Heart left ventricle (tissue), 16 donors: ENCODE measurements around the gene BICDL1. TPM values are rescaled to one million over a fixed set of nuclear protein-coding genes. Genes with fewer than 3 reads are reported as not detected.

Experiments
- ATAC-seq, 4 donors: fragments of 200-7000 bp; cut with Tn5 transposase; one replicate each; pipeline ENCODE4 v1.9.1; 2020 to 2022; ENCODE audit warnings: moderate library complexity in 4 of 4, mild to moderate bottlenecking in 3 of 4, moderate number of reproducible peaks in 1 of 4
- DNase-seq, 5 donors: peaks; one replicate each; pipeline ENCODE4 v3.0.0-alpha.2; 2020
- H3K27ac ChIP-seq, 12 donors: fragments of 200-600 bp; sonication (generic) in 4 of 12; one replicate each; pipeline versions ENCODE4 v1.5.0 to v1.8.0; 2016 to 2022; ENCODE audit warnings: mild to moderate bottlenecking in 2 of 12
- H3K27me3 ChIP-seq, 9 donors: fragments of 200-600 bp; sonication (generic) in 2 of 9; one replicate each; pipeline versions ENCODE4 v1.5.1 to v1.8.0; 2016 to 2022; ENCODE audit warnings: mild to moderate bottlenecking in 3 of 9
- H3K36me3 ChIP-seq, 9 donors: fragments of 200-600 bp; sonication (generic) in 2 of 9; one replicate each; pipeline versions ENCODE4 v1.5.0 to v1.8.0; 2018 to 2022; ENCODE audit warnings: mild to moderate bottlenecking in 2 of 9
- H3K4me1 ChIP-seq, 12 donors: fragments of 200-600 bp; sonication (generic) in 4 of 12; one replicate each; pipeline versions ENCODE4 v1.5.0 to v1.8.0; 2016 to 2022; ENCODE audit warnings: mild to moderate bottlenecking in 3 of 12
- H3K4me3 ChIP-seq, 12 donors: fragments of 200-600 bp; sonication (generic) in 4 of 12; one replicate each; pipeline versions ENCODE4 v1.5.0 to v1.8.0; 2017 to 2022; ENCODE audit warnings: mild to moderate bottlenecking in 9 of 12, moderate library complexity in 4 of 12
- H3K9me3 ChIP-seq, 12 donors: fragments of 200-600 bp; sonication (generic) in 4 of 12; one replicate each; pipeline versions ENCODE4 v1.5.0 to v1.8.0; 2016 to 2022; ENCODE audit warnings: mild to moderate bottlenecking in 1 of 12
- CTCF ChIP-seq, 12 donors: fragments of 200-600 bp; sonication (generic) in 4 of 12; IDR thresholded peaks; one replicate each; pipeline versions ENCODE4 v1.5.0 to v1.8.0; 2018 to 2022; ENCODE audit warnings: antibody characterized with exemption in 12 of 12, mild to moderate bottlenecking in 5 of 12
- POLR2A ChIP-seq, 2 donors: fragments of 450-650 bp; IDR thresholded peaks; one replicate each; pipeline ENCODE4 v1.6.1; 2017; ENCODE audit warnings: antibody characterized with exemption in 2 of 2, mild to moderate bottlenecking in 2 of 2, moderate library complexity in 2 of 2
- whole genome bisulfite sequencing, 4 donors: extraction: QIAGEN DNeasy Blood & Tissue Kit in 2 of 4; methylation state at CpG; one replicate each; pipeline versions ENCODE4 v1.1.5 to v1.1.7; 2013 to 2018; 5-methylcytosine and 5-hydroxymethylcytosine counted together
- intact Hi-C, 10 donors: fragments of 100-400 bp; cut with DNase I; formaldehyde crosslinking; loops; one replicate each; pipeline versions ENCODE4 v1.11.1 to v1.14.2; 2022
- polyA plus RNA-seq, 2 donors: library from polyadenylated mRNA; stranded (reverse); fragments of 200-250 nt; gene quantifications; one replicate each; pipeline ENCODE4 v1.2.3, GENCODE V29; 2013
- total RNA-seq, 9 donors: library from RNA; depleted of rRNA in 2 of 9; stranded (reverse); fragments of >200 nt in 2 of 9; fragmentation: NEBNext Ultra II Directional in 3 of 9; extraction: Animal tissue kit (Norgen Biotek cat#: 25700) in 3 of 9; gene quantifications; one replicate each; pipeline versions ENCODE4 v1.1.0 to v1.2.4, GENCODE V29; 2016 to 2023
- donor health status: ischemic (EF 13 %, LVEDD 7.1; RV severe dilation, severe dysfunction).
- donor health status: healthy with polysubstance abuse.
- donor health status: DM: no; HTN: yes; CAD: no.
- donor health status: DM: no; HTN: no; CAD: no.
- donor health status: ischemic (EF 25% LVEDD 6.9; RV normal size, moderate dysfunction).
- donor health status: ischemic (EF 25% LVEDD 5.7; RV mildly dilated, moderate dysfunction).
- donor health status: healthy.
- donor health status: DM: yes; HTN: yes; CAD: no.
- donor health status: ischemic (EF 35%, LVEDD 5.7; RV mildly dilated, moderate dysfunction).
- donor health status: nonischemic (EF 11% LVEDD 7.7; RV severe dilation, severe dysfunction).
- donor health status: DM: yes; HTN: yes; CAD: no.
- donor health status: PGD.
- donor health status: ischemic (EF 29% LVEDD 5.4; RV normal size, mild dysfunction).
- donor health status: nonischemic (EF 23%, LVEDD 6.1; RV moderate dilation, normal function).

BICDL1 gene
- total and polyA plus RNA-seq, 11 donors, result 0.12 to 28.0 (median 0.30) TPM; not detected in 4

- H3K4me1 ChIP-seq, result no peaks in the 10 kb centered on the region
- no peak overlapping the region for H3K4me3 ChIP-seq
- H3K36me3 ChIP-seq, result no peaks in the 10 kb centered on the region
- no peak for DNase-seq
- H3K27me3 ChIP-seq, result peaks cover 0 to 3% (median 0%) of the 10 kb centered on the region in 9 donors
- TF ChIP-seq POLR2A (IDR thresholded peaks at IDR 0.05), result no peak
- no peak overlapping the region for H3K27ac ChIP-seq
- no peaks in the 10 kb centered on the region for H3K9me3 ChIP-seq
- intact Hi-C loops, result no loop called here
- ATAC-seq, result no peak
- 56 to 65% (median 58%) methylated on average over 10 of the region's 10 CpGs for WGBS, 4 donors
These were observed 39.9 kb upstream of the BICDL1 start for GRCh38 chr12:119949145-119949544.

- intact Hi-C loops, result no loop called here
- TF ChIP-seq POLR2A (IDR thresholded peaks at IDR 0.05) (no peak), CTCF (IDR thresholded peaks at IDR 0.05) (no peak)
- DNase-seq (no peak), ATAC-seq (no peak)
- H3K9me3 ChIP-seq, result no peaks in the 10 kb centered on the region
- H3K27ac ChIP-seq, result no peak overlapping the region
- H3K4me3 ChIP-seq, result no peak overlapping the region
- 60 to 70% (median 68%) methylated on average over 4 of the region's 4 CpGs for WGBS, 4 donors
- no peaks in the 10 kb centered on the region for H3K36me3 ChIP-seq
- H3K27me3 ChIP-seq, result peaks cover 0 to 3% (median 0%) of the 10 kb centered on the region in 9 donors
- H3K4me1 ChIP-seq, result no peaks in the 10 kb centered on the region
These were observed 39.4 kb upstream of the BICDL1 start for GRCh38 chr12:119949594-119949993.

- H3K4me1 ChIP-seq, result no peaks in the 10 kb centered on the region
- H3K27ac ChIP-seq, result no peak overlapping the region
- ATAC-seq, result no peak
- WGBS, 4 donors, result 77 to 87% (median 80%) methylated on average over 3 of the region's 3 CpGs
- intact Hi-C loops, result no loop called here
- no peaks in the 10 kb centered on the region for H3K27me3 ChIP-seq
- H3K9me3 ChIP-seq, result peaks cover 0 to 35% (median 25%) of the 10 kb centered on the region in 12 donors
- no peak overlapping the region for H3K4me3 ChIP-seq
- TF ChIP-seq CTCF (IDR thresholded peaks at IDR 0.05), result no peak
- TF ChIP-seq POLR2A (IDR thresholded peaks at IDR 0.05), result no peak
- DNase-seq, result no peak
- H3K36me3 ChIP-seq, result no peaks in the 10 kb centered on the region
These were observed 33.0 kb upstream of the BICDL1 start for GRCh38 chr12:119956047-119956446.

- H3K4me1 ChIP-seq, result no peaks in the 10 kb centered on the region
- H3K27me3 ChIP-seq, result peaks cover 0 to under 1% (median 0%) of the 10 kb centered on the region in 9 donors
- intact Hi-C loops, result no loop called here
- TF ChIP-seq CTCF (IDR thresholded peaks at IDR 0.05), result no peak
- TF ChIP-seq POLR2A (IDR thresholded peaks at IDR 0.05), result no peak
- ATAC-seq, result no peak
- DNase-seq, result no peak
- H3K27ac ChIP-seq, result no peak overlapping the region
- peaks cover 0 to 35% (median 25%) of the 10 kb centered on the region in 12 donors for H3K9me3 ChIP-seq
- no peaks in the 10 kb centered on the region for H3K36me3 ChIP-seq
- WGBS, 4 donors, result 92 to 100% (median 94%) methylated on average over 1 of the region's 1 CpG
- H3K4me3 ChIP-seq, result no peak overlapping the region
These were observed 31.9 kb upstream of the BICDL1 start for GRCh38 chr12:119957135-119957534.

GRCh38 chr12:119959435-119959834, 29.6 kb upstream of the BICDL1 start:
- H3K27me3 ChIP-seq, result peaks cover 0 to 9% (median 0%) of the 10 kb centered on the region in 9 donors
- TF ChIP-seq POLR2A (IDR thresholded peaks at IDR 0.05) (no peak), CTCF (IDR thresholded peaks at IDR 0.05) (no peak)
- WGBS, 4 donors, result 72 to 85% (median 76%) methylated on average over 2 of the region's 2 CpGs
- peaks cover 0 to 35% (median 25%) of the 10 kb centered on the region in 12 donors for H3K9me3 ChIP-seq
- H3K4me1 ChIP-seq, result no peaks in the 10 kb centered on the region
- intact Hi-C loops, result no loop called here
- H3K36me3 ChIP-seq, result no peaks in the 10 kb centered on the region
- DNase-seq (no peak), ATAC-seq (no peak)
- no peak overlapping the region for H3K4me3 ChIP-seq
- no peak overlapping the region for H3K27ac ChIP-seq
